Measurements from ENCODE around the gene TRIM14.
"Not testable (repeated sequence)": the region's sequence is repeated elsewhere in the genome, so short reads cannot be mapped to it uniquely, and the experiment has no call there.

TRIM14 gene

GRCh38 chr9:98043915-98044314 lies 75.1 kb downstream of the TRIM14 start:
- no peak for DNase-seq

GRCh38 chr9:98040212-98040611 lies 78.8 kb downstream of the TRIM14 start:
- DNase-seq, result no peak

GRCh38 chr9:98039607-98040017 lies 79.4 kb downstream of the TRIM14 start:
- no peak for DNase-seq

- DNase-seq, result no peak
Measured at GRCh38 chr9:98038958-98039357, 80.1 kb downstream of the TRIM14 start.

- no peak for DNase-seq
Measured at GRCh38 chr9:98037357-98037756, 81.7 kb downstream of the TRIM14 start.

GRCh38 chr9:98034593-98035546 lies 84.2 kb downstream of the TRIM14 start:
- peak; percentile 7 for DNase-seq

- DNase-seq, result no peak
Measured at GRCh38 chr9:98031935-98032334, 87.1 kb downstream of the TRIM14 start.

- DNase-seq, result no peak
Measured at GRCh38 chr9:98031169-98031568, 87.9 kb downstream of the TRIM14 start.

- no peak for DNase-seq
Measured at GRCh38 chr9:98024702-98025101, 94.3 kb downstream of the TRIM14 start.

- no peak for DNase-seq
Measured at GRCh38 chr9:98022447-98022846, 96.6 kb downstream of the TRIM14 start.

- no peak for DNase-seq
Measured at GRCh38 chr9:98021306-98022040, 97.5 kb downstream of the TRIM14 start.

- no peak for DNase-seq
Measured at GRCh38 chr9:98020476-98021145, 98.4 kb downstream of the TRIM14 start.

GRCh38 chr9:98019869-98020268 lies 99.2 kb downstream of the TRIM14 start:
- not testable (repeated sequence) for DNase-seq

Measured in NCI-H2107 (cell line).